Activated T-cell treated with anti-CD3 and anti-CD28 coated beads for 48 hours (primary cell): ENCODE data around the gene IGSF5.
A peak's percentile ranks its signal among the peaks of the same experiment; 100 is the strongest.
"Not testable (repeated sequence)": the region's sequence is repeated elsewhere in the genome, so short reads cannot be mapped to it uniquely, and the experiment has no call there.

Experiments
- DNase-seq: peaks from one replicate; pipeline ENCODE4 v3.0.0-alpha.2; 2020; ENCODE audit warnings: low read depth

IGSF5 gene

GRCh38 chr21:39744883-39745282, at the start of gene IGSF5:
TSS of gene IGSF5 (plus strand) at chr21:39745183. CDS start at chr21:39745510, 327 bp downstream.
- DNase-seq, result not testable (repeated sequence)

- DNase-seq, result no peak
These were observed 48.8 kb upstream of the IGSF5 start for GRCh38 chr21:39696196-39696595.

- DNase-seq, result no peak
These were observed 48.4 kb upstream of the IGSF5 start for GRCh38 chr21:39696618-39697017.

- no peak for DNase-seq
These were observed 44.7 kb upstream of the IGSF5 start for GRCh38 chr21:39700318-39700717.

GRCh38 chr21:39703578-39703977, 41.4 kb upstream of the IGSF5 start:
- DNase-seq, result no peak

- no peak for DNase-seq
These were observed 39.1 kb upstream of the IGSF5 start for GRCh38 chr21:39705849-39706248.

- no peak for DNase-seq
These were observed 37.7 kb upstream of the IGSF5 start for GRCh38 chr21:39707316-39707715.

- DNase-seq, result no peak
These were observed 34.1 kb upstream of the IGSF5 start for GRCh38 chr21:39710866-39711265.

- no peak for DNase-seq
These were observed 32.7 kb upstream of the IGSF5 start for GRCh38 chr21:39712273-39712672.

GRCh38 chr21:39712976-39713375, 32.0 kb upstream of the IGSF5 start:
- DNase-seq, result no peak

GRCh38 chr21:39713905-39714304, 31.1 kb upstream of the IGSF5 start:
- DNase-seq, result no peak

- DNase-seq, result no peak
These were observed 30.7 kb upstream of the IGSF5 start for GRCh38 chr21:39714331-39714730.

GRCh38 chr21:39715804-39716397, 29.1 kb upstream of the IGSF5 start:
- DNase-seq, result peak; percentile 16

- no peak for DNase-seq
These were observed 24.7 kb upstream of the IGSF5 start for GRCh38 chr21:39720126-39720778.

- DNase-seq, result no peak
These were observed 23.1 kb upstream of the IGSF5 start for GRCh38 chr21:39721885-39722284.

- DNase-seq, result no peak
These were observed 20.0 kb upstream of the IGSF5 start for GRCh38 chr21:39724944-39725343.

- no peak for DNase-seq
These were observed 18.9 kb upstream of the IGSF5 start for GRCh38 chr21:39726133-39726532.

GRCh38 chr21:39727401-39728120, 17.4 kb upstream of the IGSF5 start:
- no peak for DNase-seq

GRCh38 chr21:39728341-39728740, 16.6 kb upstream of the IGSF5 start:
- DNase-seq, result no peak

GRCh38 chr21:39730418-39731157, 14.4 kb upstream of the IGSF5 start:
- no peak for DNase-seq

GRCh38 chr21:39736716-39737115, 8.3 kb upstream of the IGSF5 start:
- DNase-seq, result no peak

- DNase-seq, result no peak
These were observed 7.5 kb upstream of the IGSF5 start for GRCh38 chr21:39737376-39738000.
